ENCODE measurements around the gene NBAS. TPM values are rescaled to one million over a fixed set of nuclear protein-coding genes. Genes with fewer than 3 reads are reported as not detected.

NBAS gene
- total RNA-seq, 1 experiment from 2014 or later, result 36.3 TPM

- ChIA-PET CTCF (no interaction called here), POLR2A (no interaction called here)
- Histone ChIP-seq H3K27ac (ENCODE audit: low read length) (no peak overlapping the region), H3K9me3 (ENCODE audit: control insufficient read depth, insufficient read depth, low read depth, low read length) (no peaks in the 10 kb centered on the region), H3K27me3 (ENCODE audit: control insufficient read depth, insufficient read depth, low read length) (no peaks in the 10 kb centered on the region), H3K4me3 (ENCODE audit: low read depth in 2 of 2, low read length in 2 of 2) (no peak overlapping the region), H3K36me3 (ENCODE audit: control insufficient read depth, insufficient read depth, low read length) (no peaks in the 10 kb centered on the region), H3K4me1 (ENCODE audit: control insufficient read depth, insufficient read depth, low read length) (no peaks in the 10 kb centered on the region)
- no TSS peak for BruUV-seq (replicated peaks)
- DNase-seq (ENCODE audit: low read depth, low spot score) (no peak), ATAC-seq (no peak)
- TF ChIP-seq CTCF (IDR thresholded peaks at IDR 0.05), result no peak
- no peak for TF ChIP-seq SIN3A (IDR thresholded peaks at IDR 0.05; ENCODE audit: borderline replicate concordance, insufficient read depth, low read depth, low read length)
- no peak for TF ChIP-seq REST (IDR thresholded peaks at IDR 0.05; ENCODE audit: insufficient read depth in 1 of 2, low read depth in 2 of 2, low read length in 1 of 2)
- no peak for TF ChIP-seq TCF7L2 (IDR thresholded peaks at IDR 0.05; ENCODE audit: low read depth, low read length)
- no peak for TF ChIP-seq POLR2AphosphoS5 (IDR thresholded peaks at IDR 0.05; ENCODE audit: low read depth, low read length)
- in situ Hi-C loops (cut with HindIII; ENCODE audit: low pct_unique_long_range_greater_than_20kb, low sequenced_read_pairs), result no loop called here
- intact Hi-C loops (cut with micrococcal nuclease; ENCODE audit: unreplicated experiment), result no loop called here
These were observed 21.7 kb upstream of the NBAS start for GRCh38 chr2:15582710-15583357.

GRCh38 chr2:15580451-15580850 lies 19.3 kb upstream of the NBAS start:
- BruUV-seq (replicated peaks), result no TSS peak
- in situ Hi-C loops (cut with HindIII; ENCODE audit: low pct_unique_long_range_greater_than_20kb, low sequenced_read_pairs) (no loop called here), intact Hi-C loops (cut with micrococcal nuclease; ENCODE audit: unreplicated experiment) (no loop called here)
- H3K4me1 ChIP-seq (ENCODE audit: control insufficient read depth, insufficient read depth, low read length), result no peaks in the 10 kb centered on the region
- ChIA-PET POLR2A (no interaction called here), CTCF (no interaction called here)
- H3K27me3 ChIP-seq (ENCODE audit: control insufficient read depth, insufficient read depth, low read length), result no peaks in the 10 kb centered on the region
- H3K4me3 ChIP-seq (ENCODE audit: low read depth in 2 of 2, low read length in 2 of 2), result no peak overlapping the region
- no peak overlapping the region for H3K27ac ChIP-seq (ENCODE audit: low read length)
- TF ChIP-seq SIN3A (IDR thresholded peaks at IDR 0.05; ENCODE audit: borderline replicate concordance, insufficient read depth, low read depth, low read length), result no peak
- TF ChIP-seq CTCF (IDR thresholded peaks at IDR 0.05), result no peak
- TF ChIP-seq TCF7L2 (IDR thresholded peaks at IDR 0.05; ENCODE audit: low read depth, low read length), result no peak
- TF ChIP-seq POLR2AphosphoS5 (IDR thresholded peaks at IDR 0.05; ENCODE audit: low read depth, low read length), result no peak
- TF ChIP-seq REST (IDR thresholded peaks at IDR 0.05; ENCODE audit: insufficient read depth in 1 of 2, low read depth in 2 of 2, low read length in 1 of 2), result no peak
- no peak for DNase-seq (ENCODE audit: low read depth, low spot score)
- no peaks in the 10 kb centered on the region for H3K36me3 ChIP-seq (ENCODE audit: control insufficient read depth, insufficient read depth, low read length)
- no peak for ATAC-seq
- H3K9me3 ChIP-seq (ENCODE audit: control insufficient read depth, insufficient read depth, low read depth, low read length), result no peaks in the 10 kb centered on the region

Measured in Panc1 (cell line).